Muscle layer of colon (tissue), 2 donors: ENCODE measurements around the gene CACNB2.

Experiments used
- H3K27ac ChIP-seq: one replicate; pipeline ENCODE4 v1.7.0; 2013; ENCODE audit warnings: low read depth, mild to moderate bottlenecking, low read length, moderate library complexity
- H3K27me3 ChIP-seq, 2 donors: one replicate each; pipeline ENCODE4 v1.7.0; 2013; ENCODE audit warnings: low read length in 2 of 2, mild to moderate bottlenecking in 2 of 2; ENCODE audit not compliant: insufficient read depth in 2 of 2, control insufficient read depth in 1 of 2
- H3K36me3 ChIP-seq: one replicate; pipeline ENCODE4 v1.7.0; 2013; ENCODE audit warnings: mild to moderate bottlenecking, low read length; ENCODE audit not compliant: insufficient read depth
- H3K4me1 ChIP-seq: one replicate; pipeline ENCODE4 v1.7.0; 2013; ENCODE audit warnings: mild to moderate bottlenecking, low read length; ENCODE audit not compliant: insufficient read depth
- H3K4me3 ChIP-seq, 2 donors: one replicate each; pipeline ENCODE4 v1.7.0; 2013; ENCODE audit warnings: low read length in 2 of 2, low read depth in 1 of 2, mild to moderate bottlenecking in 1 of 2, moderate library complexity in 1 of 2
- H3K9ac ChIP-seq: one replicate; pipeline ENCODE4 v1.7.0; 2013; ENCODE audit warnings: low read length
- H3K9me3 ChIP-seq: one replicate; pipeline ENCODE4 v1.7.0; 2013; ENCODE audit warnings: mild to moderate bottlenecking, low read length
- donor health status: abdominal sarcoma.
- donor health status: Adenocarcinoma of cecum.

CACNB2 gene

DNA sequence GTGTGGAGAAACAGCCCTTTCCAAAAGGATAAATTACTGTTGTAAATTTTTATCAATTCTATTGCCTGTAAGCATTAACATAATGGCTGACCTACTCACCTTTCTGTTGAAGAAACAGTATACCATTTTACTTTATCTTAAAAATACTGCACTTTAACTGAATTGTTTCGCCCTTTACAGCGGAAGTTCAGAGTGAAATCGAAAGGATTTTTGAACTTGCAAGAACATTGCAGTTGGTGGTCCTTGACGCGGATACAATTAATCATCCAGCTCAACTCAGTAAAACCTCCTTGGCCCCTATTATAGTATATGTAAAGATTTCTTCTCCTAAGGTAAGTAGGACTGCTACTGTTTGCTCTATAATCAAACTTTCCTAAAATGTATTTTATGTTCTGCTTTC is 393.7 kb downstream of the CACNB2 start:
- Histone ChIP-seq H3K4me3 (no peak overlapping the region), H3K36me3 (peaks cover 20% of the 10 kb centered on the region), H3K27me3 (no peaks in the 10 kb centered on the region), H3K9me3 (no peaks in the 10 kb centered on the region), H3K27ac (no peak overlapping the region), H3K9ac (no peak overlapping the region), H3K4me1 (no peaks in the 10 kb centered on the region)

DNA sequence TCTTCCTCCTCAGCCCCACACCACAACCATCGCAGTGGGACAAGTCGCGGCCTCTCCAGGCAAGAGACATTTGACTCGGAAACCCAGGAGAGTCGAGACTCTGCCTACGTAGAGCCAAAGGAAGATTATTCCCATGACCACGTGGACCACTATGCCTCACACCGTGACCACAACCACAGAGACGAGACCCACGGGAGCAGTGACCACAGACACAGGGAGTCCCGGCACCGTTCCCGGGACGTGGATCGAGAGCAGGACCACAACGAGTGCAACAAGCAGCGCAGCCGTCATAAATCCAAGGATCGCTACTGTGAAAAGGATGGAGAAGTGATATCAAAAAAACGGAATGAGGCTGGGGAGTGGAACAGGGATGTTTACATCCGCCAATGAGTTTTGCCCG is 399.1 kb downstream of the CACNB2 start:
- H3K4me1 ChIP-seq: peaks cover 6% of the 10 kb centered on the region
- H3K36me3 ChIP-seq: peaks cover 18% of the 10 kb centered on the region
- no peak overlapping the region for H3K27ac ChIP-seq
- no peaks in the 10 kb centered on the region for H3K9me3 ChIP-seq
- no peaks in the 10 kb centered on the region for H3K27me3 ChIP-seq
- no peak overlapping the region for H3K9ac ChIP-seq
- H3K4me3 ChIP-seq: no peak overlapping the region

DNA sequence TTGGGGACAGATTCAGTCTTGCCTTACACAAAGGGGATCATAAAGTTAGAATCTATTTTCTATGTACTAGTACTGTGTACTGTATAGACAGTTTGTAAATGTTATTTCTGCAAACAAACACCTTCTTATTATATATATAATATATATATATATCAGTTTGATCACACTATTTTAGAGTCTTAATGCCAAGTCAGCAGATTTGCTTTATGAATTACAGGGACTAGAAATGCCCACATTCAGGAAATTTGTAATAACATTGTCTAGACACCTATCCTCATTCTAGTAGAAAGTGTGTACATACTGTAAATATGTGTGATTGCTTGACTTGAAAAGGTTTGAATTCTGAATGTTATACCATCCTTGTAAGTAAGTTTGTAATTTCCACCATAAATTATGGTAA is 400.0 kb downstream of the CACNB2 start:
- Histone ChIP-seq H3K9me3 (no peaks in the 10 kb centered on the region), H3K4me3 (no peak overlapping the region), H3K36me3 (peaks cover 18% of the 10 kb centered on the region), H3K27me3 (no peaks in the 10 kb centered on the region), H3K27ac (no peak overlapping the region), H3K9ac (no peak overlapping the region), H3K4me1 (peaks cover 6% of the 10 kb centered on the region)

DNA sequence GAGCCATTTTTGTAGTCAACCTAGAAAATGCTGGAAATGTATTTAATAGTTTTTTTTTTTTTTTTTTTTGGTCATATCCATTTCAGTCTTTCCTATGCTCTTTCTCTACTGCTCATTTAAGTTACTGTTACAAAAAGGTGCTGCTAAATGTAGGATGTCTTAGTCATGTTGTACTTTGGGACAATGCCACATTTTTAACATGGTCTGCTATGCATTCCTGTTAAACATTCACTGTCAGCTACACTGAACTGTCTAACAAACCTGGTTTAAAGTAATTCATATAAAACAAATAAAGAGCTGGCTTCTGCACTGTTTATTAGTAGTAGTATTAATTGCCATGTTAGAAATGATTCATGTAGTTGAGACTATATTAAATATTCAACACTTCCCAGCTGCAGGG is 402.6 kb downstream of the CACNB2 start:
- Histone ChIP-seq H3K27ac (no peak overlapping the region), H3K9me3 (no peaks in the 10 kb centered on the region), H3K27me3 (no peaks in the 10 kb centered on the region), H3K36me3 (peaks cover 13% of the 10 kb centered on the region), H3K9ac (no peak overlapping the region), H3K4me1 (peaks cover 6% of the 10 kb centered on the region), H3K4me3 (no peak overlapping the region)

DNA sequence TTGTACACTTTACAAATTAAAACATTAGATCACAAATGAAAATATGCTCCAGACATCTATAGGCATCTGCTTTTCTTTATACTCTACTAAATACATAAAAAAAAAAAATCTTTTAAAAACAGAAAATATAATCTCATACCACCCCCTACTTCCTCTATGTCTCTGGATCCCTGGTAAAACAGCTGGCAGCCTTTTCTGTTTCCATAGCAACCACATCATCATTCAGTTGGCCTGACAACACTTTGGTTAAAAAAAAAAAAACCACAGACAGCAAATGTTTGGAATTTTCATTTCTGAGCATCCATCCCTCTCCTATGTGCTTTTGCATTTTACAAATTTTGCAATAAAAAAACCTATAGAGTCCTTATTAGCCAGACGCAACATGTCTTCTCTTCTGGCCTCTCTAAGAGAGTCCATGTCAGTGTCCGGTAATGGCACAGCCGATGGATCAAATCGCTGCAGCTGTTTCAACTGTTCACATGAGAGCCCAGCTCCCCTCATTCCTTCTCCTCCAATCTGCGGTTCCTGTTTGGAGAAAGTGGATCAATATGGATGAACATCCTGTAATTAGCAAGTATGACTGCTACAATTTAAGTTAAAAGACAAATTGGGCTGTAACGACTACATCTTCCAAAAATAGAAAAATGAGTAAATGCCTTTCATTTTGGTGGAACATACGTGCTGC is 405.5 kb downstream of the CACNB2 start:
- H3K9me3 ChIP-seq: no peaks in the 10 kb centered on the region
- no peak overlapping the region for H3K9ac ChIP-seq
- H3K36me3 ChIP-seq: no peaks in the 10 kb centered on the region
- H3K27ac ChIP-seq: no peak overlapping the region
- peaks cover 6% of the 10 kb centered on the region for H3K4me1 ChIP-seq
- no peaks in the 10 kb centered on the region for H3K27me3 ChIP-seq
- no peak overlapping the region for H3K4me3 ChIP-seq

DNA sequence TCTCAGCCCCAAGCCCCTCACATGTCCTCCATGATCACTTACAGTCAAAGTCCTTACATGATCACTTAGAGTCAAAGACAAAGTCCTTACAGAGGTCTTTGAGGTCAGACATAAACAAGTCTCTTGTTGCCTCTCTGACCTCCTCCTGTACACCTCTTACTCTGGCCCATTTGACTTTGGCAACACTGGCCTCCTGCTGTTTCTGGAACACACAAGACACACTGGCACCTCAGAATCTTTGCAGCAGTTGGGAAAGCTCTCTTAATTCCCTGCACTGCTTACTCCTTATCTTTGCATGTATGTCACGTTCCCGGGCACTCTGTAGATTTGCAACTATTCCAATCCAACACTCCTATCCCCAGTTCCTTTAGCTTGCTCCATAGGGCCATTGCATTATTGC is 408.9 kb downstream of the CACNB2 start:
- Histone ChIP-seq H3K27ac (no peak overlapping the region), H3K9me3 (no peaks in the 10 kb centered on the region), H3K36me3 (no peaks in the 10 kb centered on the region), H3K27me3 (no peaks in the 10 kb centered on the region), H3K9ac (no peak overlapping the region), H3K4me3 (no peak overlapping the region), H3K4me1 (no peaks in the 10 kb centered on the region)

DNA sequence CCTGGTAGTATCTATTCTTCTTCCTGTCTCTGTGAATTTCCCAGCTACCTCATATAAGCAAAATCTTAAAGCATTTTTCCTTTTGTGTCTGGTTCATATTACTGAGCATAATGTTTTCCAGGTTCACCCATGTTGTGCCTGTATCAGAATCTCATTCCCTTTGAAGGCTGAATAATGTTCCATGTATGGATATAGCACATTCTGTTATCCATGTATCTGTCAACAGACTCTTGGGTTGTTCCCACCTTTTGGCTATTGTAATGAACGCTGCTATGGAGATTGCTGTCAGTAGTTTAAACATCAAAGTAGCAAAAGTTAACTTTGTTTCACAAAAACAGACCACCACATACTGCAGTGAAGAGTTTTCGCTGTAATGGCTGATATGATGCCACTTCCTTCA is 411.2 kb downstream of the CACNB2 start:
- Histone ChIP-seq H3K36me3 (no peaks in the 10 kb centered on the region), H3K27ac (no peak overlapping the region), H3K4me1 (no peaks in the 10 kb centered on the region), H3K27me3 (no peaks in the 10 kb centered on the region), H3K4me3 (no peak overlapping the region), H3K9ac (no peak overlapping the region), H3K9me3 (no peaks in the 10 kb centered on the region)

DNA sequence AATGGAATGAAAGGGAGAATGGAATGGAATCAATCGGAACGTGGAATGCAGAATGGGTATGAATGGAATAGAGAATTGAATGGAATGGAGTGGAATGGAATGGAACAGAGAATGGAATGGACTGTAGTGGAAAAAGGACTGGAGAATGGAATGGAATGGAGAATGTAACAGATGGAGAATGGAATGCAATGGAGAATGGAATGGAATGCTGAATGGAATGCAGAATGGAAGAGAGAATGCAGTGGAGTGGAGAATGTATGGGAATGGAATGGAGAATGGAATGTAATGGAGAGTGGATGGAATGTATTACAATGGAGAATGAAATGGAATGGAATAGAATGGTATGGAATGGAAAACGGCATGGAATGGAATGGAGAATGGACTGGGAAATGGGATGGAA is 414.3 kb downstream of the CACNB2 start:
- Histone ChIP-seq H3K4me1 (no peaks in the 10 kb centered on the region), H3K9me3 (no peaks in the 10 kb centered on the region), H3K27ac (no peak overlapping the region), H3K9ac (no peak overlapping the region), H3K36me3 (peaks cover 1% of the 10 kb centered on the region), H3K27me3 (no peaks in the 10 kb centered on the region), H3K4me3 (no peak overlapping the region)

DNA sequence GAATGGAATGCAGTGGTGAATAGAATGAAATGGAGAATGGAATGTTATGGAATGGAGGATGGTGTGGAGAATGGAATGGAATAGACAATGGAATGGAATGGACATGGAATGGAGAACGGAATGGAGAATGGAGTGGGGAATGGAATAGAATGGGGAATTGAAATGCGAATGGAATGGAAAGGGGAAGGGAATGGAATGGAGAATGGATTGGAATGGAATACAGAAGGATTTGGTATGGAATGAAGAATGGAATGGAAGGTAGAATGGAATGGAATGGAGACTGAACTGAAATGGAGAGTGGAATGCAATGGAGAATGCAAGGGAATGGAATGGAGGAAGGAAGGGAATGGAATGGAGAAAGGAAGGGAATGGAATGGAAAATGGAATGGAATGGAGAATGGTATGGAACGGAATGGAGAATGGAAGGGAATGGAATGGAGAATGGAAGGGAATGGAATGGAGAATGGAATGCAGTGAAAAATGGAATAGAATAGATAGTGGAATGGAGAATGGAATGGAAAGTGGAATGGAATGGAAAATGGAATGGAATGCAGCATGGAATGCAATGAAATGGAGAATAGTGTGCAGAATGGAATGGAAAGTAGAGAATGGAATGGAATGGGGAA is 416.4 kb downstream of the CACNB2 start:
- Histone ChIP-seq H3K9me3 (no peaks in the 10 kb centered on the region), H3K36me3 (peaks cover 9% of the 10 kb centered on the region)

DNA sequence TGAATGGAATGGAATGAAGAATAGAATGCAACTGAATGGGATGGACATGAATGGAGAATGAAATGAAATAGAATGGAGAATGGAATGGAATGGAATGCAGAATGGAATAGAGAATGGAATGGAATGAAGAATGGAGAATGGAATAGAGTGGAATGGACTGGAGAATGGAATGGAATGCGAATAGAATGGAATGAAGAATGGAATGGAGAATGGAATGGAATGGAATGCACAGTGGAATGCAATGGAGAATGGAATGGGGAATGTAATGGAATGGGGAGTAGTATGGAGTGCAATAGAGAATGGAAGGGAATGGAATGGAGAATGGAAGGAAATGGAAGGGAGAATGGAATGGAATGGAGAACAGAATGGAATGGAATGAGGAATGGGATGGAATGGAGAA is 417.7 kb downstream of the CACNB2 start:
- Histone ChIP-seq H3K4me3 (no peak overlapping the region), H3K27me3 (no peaks in the 10 kb centered on the region), H3K36me3 (peaks cover 9% of the 10 kb centered on the region), H3K9ac (no peak overlapping the region), H3K4me1 (no peaks in the 10 kb centered on the region), H3K27ac (no peak overlapping the region), H3K9me3 (no peaks in the 10 kb centered on the region)

More for the DNA sequence above, 416.4 kb downstream of the CACNB2 start:
- Histone ChIP-seq H3K4me3 (no peak overlapping the region), H3K27me3 (no peaks in the 10 kb centered on the region), H3K4me1 (no peaks in the 10 kb centered on the region), H3K9ac (no peak overlapping the region), H3K27ac (no peak overlapping the region)

DNA sequence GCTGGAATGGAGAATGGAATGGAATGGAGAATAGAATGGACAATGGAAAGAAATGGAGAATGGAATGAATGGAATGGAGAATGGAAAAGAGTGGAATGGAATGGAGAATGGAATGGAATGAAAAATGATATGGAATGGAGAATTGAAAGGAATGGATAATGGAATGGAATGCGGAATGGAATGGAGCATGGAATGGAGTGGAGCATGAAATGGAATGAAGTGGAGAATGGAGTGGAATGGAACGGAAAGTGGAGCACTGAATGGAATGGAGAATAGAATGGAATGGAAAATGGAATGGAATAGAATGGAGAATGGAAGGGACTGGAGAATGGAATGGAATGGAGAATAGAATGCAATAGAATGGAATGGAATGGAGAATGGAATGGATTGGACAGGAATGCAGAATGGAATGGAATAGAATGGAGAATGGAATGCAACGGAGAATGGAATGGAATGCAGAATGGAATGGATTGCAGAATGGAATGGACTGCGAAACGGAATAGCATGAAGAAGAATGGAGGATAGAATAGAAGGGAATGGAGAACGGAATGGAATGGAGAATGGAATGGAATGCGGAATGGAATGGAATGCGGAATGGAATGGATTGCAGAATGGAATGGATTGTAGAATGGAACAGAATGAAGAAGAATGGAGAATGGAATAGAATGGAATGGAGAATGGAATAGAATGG is 421.8 kb downstream of the CACNB2 start:
- peaks cover 9% of the 10 kb centered on the region for H3K36me3 ChIP-seq
- H3K27me3 ChIP-seq: no peaks in the 10 kb centered on the region
- H3K4me3 ChIP-seq: no peak overlapping the region
- H3K9ac ChIP-seq: no peak overlapping the region
- no peak overlapping the region for H3K27ac ChIP-seq
- no peaks in the 10 kb centered on the region for H3K9me3 ChIP-seq
- no peaks in the 10 kb centered on the region for H3K4me1 ChIP-seq
